NCI-H460 (cell line): Measurements from ENCODE around the gene CCDC73. TPM values are rescaled to one million over a fixed set of nuclear protein-coding genes. Genes with fewer than 3 reads are reported as not detected.
"Not testable (repeated sequence)": the region's sequence is repeated elsewhere in the genome, so short reads cannot be mapped to it uniquely, and the experiment has no call there.

ENCODE experiments used
- DNase-seq: peaks from one replicate; pipeline ENCODE4 v3.0.0-alpha.2; 2016; ENCODE audit warnings: low read depth; ENCODE audit errors: extremely low read depth
- total RNA-seq: library from RNA; depleted of rRNA; stranded (reverse); fragments of >200 nt; shearing (Covaris generic); gene quantifications from 2 replicates; pipeline ENCODE4 v1.2.3, GENCODE V29; 2014

CCDC73 gene
- total RNA-seq, 1 experiment from 2014 or later = not detected

DNA sequence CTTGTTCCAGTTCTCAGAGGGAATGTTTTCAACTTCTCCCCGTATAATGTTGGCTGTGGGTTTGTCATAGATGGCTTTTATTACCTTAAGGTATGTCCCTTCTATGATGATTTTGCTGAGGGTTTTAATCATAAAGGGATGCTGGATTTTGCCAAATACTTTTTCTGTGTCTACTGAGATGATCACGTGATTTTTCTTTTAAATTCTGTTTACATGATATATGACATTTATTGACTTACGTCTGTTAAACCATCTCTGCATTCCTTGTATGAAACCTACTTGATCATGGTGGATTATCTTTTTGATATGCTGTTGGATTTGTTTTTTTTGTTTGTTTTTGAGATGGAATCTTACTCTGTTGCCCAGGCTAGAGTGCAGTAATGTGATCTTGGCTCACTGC is 85.5 kb downstream of the CCDC73 start:
- DNase-seq = not testable (repeated sequence)

DNA sequence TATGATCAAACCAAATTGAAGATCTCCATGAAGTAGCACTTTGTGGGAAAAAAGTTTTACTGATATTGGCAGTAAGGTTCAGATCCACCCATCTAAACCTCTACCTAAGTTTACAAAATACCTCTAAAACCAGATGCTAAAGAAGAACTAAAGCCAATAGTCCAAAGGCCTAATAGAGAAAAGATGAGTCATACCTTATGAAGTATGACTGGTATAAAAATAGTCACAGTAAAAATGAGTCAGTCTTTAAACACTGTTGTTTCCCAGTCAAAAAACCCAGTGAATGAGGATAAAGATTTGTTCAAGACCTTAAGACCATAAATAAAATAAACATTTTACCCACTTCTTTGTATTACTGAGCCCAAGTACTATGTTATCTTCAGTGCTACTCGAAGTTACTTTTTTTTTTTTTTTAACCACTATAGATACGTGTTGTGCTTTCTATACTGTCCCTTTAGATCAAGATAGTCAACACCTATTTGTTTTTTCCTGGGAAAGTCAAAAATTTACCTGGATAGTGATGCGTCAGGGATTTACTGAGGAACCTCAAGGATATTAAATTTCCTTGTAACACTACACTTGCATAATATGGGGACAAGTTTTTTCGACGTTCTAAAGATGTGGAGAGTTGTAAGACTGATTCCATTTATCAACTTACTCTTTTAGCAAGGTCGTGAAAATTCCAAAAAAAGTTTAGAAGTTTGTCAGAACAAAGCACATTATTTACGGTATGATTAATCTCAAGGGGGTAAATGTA is 87.3 kb downstream of the CCDC73 start:
- DNase-seq = peak; percentile 27

DNA sequence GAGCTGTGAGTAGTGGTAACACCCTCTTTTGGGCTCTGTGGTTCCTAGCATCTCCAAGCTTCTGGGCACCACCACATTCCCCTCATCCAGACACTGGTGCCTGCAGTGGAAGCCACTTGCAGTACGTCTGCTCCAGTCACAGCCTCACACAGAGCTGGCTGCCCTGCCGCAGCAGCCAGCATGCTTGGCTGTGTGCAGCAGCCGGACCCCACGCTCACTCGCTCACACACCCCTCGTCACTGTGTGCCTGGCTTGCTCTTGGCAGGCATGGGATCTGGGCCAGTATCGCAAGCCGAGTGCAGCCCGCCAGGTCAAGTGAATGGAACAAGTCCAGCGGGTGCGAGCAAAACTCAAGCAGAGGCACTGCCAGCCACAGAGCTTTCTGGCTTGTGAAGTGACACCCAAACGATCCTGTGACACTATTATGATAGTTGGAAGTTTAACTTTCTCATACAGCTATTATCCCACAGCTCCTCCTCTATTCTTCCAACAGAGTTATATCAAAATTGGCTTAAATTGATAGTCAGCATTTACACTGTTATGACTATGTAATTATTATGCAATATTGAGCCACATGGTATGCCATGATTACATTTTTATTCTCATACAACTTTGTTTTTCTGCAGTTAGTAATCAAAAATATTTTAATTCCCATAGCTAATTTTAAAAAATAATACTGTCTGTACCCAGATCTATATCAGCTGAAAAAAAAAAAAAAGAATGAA is 89.0 kb downstream of the CCDC73 start:
- DNase-seq = no peak

DNA sequence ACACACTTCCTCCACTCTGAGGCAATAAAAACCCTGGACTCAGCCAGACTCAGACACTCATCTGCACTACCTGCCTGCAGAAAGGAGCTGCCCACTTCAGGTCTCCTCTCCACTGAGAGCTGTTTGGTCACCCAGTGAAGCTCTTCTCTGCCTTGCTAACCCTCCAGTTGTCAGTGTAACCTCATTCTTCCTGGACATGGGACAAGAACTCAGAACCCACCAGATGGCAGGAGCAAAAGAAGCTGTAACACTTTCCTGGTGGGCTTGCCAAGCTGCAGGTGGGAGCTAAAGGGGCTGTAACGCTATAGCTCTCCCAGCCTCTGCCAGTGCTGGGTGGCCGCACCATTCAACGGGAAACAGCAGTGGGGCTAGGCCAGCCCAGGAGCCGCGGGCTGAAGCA is 89.7 kb downstream of the CCDC73 start:
- DNase-seq = no peak

DNA sequence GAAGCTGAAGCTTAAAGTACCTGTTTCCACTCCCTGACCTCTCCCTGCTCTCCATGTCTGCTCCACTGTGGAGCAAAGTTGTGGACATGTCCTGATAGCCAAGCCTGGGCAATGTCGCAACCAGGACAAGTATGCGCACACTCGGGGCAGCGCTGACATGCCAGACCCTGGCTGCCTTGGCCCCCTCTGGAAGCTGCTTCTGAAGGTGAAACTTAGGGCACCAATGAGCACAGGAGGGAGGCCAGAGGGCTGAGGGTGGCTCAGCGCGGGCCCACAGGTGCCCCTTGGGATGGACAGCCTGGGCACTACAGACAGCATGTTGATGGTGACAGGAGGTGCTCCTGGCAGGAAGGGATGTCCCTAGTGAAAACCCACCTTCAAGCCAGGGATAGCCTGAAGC is 90.2 kb downstream of the CCDC73 start:
- no peak for DNase-seq

DNA sequence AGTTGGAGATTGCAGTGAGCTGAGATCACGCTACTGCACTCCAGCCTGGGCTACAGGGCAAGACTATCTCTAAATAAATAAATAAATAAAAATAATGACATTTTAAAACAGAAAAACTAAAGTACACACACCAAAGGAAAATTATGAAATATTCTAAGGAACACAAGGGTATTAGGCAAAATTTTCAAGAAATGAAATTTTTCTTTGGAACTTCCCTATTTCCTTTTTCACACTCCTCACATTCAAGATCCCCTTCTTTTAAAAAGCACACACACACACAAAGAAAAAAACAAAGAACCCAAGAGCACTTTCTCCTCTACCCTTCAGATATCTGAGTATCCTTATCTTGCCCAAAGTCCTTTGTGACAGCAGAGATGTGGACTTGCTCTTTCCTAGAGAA is 92.8 kb downstream of the CCDC73 start:
- DNase-seq = no peak

DNA sequence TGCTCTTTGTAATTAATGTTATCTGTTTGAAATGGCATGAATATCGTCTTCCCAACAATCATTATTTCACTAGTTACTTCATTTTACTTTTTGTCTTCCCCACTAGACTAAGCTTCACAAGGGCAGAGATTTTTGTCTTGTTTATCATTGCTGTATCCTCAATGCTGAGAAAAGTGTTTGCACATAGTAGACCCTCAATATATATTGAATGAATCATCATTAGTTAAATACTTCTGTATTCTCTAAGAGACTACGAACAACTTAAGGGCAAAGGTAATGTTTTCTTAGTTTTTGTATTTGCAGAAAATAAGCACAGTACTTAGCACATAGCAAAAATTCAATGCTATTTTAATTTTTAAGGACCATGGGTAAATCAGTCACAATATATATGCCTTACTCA is 95.9 kb downstream of the CCDC73 start:
- DNase-seq = no peak

DNA sequence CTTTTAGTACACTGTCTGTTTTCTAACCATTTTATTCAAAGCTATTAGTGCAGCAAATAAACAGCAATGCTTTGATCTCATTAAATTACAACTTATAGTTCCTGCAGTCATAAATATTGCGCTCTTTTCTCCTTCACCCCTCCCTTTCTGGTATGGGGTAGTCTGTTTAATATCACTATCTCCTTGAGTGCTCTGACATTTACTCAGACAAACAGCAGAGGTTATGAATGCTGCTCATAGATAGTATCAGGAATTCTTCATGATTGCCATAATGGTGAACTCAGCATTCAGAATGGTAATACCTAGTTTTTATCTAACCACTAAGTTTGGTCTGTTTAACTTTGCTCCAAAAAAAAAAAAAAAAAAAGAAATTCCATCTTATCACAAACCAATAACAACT is 123.4 kb downstream of the CCDC73 start:
- DNase-seq = no peak

DNA sequence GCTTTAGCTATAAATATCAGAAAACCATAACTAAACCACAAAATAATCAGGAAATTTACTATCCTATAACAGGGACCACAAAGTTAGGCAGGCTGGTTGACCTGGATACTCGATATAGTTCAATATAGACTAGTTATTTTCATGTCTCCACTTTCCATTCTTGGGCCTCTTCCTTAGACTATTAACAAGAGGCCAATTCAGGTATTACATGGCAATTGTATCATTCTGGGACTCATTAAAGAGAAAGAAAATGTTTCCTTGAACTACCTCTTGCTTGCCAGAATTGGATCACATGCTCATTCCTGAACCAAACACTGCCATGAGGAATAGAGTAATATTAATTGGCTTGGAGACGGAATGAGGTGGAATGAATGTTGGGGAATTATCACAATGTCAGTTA is 134.8 kb downstream of the CCDC73 start:
- no peak for DNase-seq

DNA sequence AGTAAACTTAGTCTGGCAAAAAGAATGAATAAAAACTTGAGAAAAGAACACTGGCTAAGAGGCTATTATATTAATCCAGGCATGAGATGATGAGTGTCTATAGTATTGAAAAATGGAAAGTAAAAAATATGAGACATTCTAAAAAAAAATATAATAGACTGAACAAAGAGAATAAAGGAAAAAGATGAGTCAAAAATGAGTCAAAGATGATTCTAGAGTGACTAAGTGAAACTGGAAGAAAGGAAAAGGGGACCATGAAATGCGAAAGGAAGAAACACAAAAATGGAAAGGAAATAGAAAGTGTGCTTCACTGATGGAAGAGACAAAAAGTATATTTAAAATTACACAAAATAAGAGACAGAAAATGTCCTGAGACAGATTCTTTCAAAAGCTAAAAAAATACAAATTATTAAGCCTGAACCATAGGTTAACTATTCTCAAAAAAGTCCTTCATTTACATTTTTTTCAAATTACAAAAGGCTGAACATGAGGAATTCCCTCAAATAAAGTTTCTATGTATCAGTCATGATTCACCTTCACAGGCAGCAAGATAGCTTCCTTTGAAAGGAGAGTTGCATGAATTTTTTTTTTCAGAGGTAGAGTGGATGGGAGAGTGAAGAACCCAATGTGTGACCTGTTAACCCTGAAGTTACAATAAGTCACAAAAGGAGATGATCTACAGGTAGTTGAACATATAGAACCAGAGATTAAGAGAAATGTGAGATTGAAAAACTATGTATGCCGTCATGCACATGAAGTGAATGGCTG is 135.6 kb downstream of the CCDC73 start:
- no peak for DNase-seq

DNA sequence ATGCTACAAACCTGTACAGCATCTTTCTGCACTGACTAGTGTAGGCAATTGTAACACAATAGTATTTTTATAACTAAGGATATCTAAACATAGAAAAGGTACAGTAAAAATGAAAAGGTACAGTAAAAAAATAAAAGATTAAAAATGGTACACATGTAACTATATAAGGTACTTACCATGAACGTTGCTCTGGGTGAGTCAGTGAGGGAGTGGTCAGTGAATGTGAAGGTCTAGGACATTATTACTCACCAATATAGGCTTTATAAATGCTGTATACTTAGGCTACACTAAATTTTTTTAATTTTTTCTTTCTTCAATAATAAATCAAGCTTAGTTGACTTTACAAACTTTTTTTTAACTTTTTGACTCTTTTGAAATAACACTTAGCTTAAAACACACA is 150.9 kb downstream of the CCDC73 start:
- DNase-seq = no peak

DNA sequence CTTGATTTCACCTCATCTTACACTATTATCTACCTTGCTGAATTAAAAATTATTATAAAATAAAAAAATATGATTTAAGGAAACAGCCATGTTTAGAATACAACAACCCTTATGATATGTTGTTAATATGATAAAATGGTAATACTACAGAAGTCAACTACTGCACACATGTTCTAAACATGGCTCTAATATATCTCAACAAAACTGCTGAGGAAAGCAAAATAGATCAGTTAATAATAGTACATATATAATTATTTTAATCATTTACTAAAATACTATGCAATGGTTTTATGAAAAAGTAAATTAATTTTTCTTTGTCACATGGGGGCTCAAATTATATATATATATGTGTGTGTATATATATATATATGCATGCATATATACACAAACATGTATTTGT is 153.1 kb downstream of the CCDC73 start:
- no peak for DNase-seq

DNA sequence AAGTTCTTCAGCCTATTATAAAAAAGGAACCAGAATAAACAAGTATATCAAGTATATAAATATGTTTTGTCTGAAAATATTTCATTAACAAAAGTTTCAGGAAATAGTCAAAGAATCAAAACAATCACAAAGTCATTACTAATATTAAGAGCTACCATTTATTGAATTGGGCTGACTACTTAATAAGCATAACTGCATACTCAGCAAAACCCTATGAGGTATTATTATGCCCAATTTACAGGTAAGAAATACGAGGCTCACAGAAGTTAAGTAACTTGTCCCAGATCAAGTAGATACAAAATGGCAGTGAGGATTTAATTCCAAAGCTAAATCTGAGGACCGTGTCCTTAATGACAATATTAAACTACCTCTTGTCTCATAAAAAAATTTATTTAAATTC is 158.6 kb downstream of the CCDC73 start:
- DNase-seq = no peak

DNA sequence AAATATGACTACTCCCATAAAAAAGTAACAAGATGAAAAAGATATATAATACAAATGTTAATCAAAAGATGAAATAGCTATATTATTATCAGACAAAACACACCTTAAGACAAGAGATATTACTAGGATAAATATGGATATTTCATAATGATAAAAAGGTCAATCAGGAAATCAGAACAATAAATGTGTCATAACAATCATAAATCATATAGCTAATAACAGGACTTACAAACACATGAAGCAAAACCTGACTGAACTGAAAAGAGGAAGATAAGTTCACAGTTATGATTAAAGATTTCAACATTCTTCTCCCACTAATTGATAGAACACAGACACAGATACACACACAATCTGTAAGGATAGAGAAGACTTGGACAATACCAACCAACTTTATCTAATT is 163.6 kb downstream of the CCDC73 start:
- no peak for DNase-seq

DNA sequence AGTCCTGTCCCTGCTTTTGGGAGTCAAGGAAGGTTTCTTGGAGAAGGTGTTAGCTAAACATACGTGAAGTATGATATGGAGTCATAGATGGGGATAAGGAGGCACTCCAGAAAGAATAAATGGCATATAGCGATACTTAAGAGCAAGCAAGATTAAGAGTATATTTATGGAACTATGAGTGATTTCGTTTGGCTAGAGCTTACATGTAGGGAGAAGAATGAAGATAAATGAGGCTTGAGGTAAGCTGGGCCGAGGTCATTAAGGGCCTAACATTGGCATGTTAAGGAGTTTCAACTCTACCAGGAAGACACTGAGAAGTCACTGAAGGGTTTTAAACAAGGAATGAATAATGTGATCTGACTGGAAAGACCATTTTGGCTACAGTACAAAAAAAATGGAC is 177.6 kb downstream of the CCDC73 start:
- DNase-seq = no peak

DNA sequence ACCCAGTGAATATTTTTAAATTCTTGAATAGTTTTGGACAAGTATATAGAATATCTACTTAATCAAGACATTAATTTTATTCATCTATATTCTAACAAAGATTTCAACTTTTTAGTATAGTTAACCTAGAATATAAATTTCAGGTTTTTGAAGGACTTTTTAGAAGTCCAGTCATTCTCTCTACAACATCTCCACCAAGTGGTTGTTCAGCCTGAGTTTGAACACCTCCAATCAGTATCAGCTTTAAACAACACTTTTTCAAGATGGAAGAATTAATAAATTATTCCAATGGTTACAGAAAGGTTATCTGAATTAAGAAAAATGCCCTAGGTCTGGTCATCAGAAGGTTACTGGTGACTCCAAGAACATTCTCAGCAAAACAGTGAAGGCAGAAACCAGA is 179.0 kb downstream of the CCDC73 start:
- no peak for DNase-seq

DNA sequence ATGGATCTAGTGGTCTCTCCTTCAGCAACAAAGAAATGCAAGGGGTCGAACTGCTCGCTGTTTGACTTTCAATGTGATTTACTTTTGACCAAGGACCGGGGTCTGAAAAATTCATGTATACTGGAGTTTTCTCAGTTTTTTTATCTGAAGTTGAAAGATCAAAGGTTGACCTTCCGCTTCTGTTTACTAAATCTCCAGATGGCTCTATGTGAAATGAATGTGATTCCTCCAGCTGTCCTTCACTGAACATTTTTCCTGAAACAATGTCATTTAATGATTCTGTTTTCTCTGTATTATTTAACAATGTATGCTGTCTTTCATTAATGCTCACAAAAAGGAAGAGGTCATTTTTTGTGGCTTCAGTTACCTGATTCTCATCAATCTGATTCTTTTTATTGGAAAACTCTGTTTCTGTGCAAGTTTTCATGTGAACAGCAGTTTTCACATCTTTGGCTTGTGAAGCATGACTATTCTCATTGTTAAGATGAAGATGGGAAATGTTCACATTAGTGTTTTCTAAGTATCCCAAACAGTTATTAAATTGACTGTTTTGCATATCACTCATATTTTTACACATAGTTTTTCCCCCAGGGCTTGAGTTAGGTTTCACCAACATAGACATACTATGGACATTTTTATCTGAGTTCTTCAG is 180.8 kb downstream of the CCDC73 start:
- no peak for DNase-seq

DNA sequence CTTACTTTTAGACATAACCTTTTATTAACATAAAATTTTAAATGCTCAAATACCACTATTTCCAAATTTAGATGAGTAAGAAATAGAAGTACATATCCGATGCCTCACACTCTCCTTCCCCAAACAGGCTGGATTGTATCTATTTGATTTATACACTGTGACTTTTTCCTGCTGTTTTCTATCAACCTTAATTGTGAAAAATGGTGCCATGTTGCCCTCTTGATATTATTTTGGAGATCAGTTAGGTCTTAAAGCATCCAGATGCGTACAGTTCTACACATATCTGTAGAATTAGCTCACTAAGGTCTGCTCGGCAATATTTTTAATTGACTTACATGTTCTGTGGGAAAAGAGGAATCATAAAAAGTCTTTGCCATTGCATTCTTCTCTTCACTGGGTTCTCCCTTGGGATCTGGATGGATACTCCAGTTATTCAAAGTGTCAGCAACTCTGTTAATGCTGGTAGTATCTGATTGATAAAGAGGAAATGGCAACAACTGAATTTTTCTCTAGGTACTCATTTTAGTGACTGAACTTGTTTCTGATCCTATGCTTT is 183.6 kb downstream of the CCDC73 start:
- DNase-seq = no peak

DNA sequence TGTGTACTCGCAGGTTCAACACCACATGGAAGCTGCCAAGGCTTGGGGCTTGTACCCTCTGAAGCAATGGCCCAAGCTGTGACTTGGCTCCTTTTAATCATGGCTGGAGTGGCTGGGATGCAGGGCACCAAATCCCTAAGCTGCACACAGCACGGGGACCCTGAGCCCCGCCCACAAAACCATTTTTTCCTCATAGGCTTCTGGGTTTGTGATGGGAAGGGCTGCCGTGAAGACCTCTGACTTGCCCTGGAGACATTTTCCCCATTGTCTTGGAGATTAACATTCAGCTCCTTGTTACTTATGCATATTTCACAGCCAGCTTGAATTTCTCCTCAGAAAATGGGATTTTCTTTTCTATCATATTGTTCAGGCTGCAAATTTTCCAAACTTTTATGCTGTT is 185.6 kb downstream of the CCDC73 start:
- DNase-seq = not testable (repeated sequence)

DNA sequence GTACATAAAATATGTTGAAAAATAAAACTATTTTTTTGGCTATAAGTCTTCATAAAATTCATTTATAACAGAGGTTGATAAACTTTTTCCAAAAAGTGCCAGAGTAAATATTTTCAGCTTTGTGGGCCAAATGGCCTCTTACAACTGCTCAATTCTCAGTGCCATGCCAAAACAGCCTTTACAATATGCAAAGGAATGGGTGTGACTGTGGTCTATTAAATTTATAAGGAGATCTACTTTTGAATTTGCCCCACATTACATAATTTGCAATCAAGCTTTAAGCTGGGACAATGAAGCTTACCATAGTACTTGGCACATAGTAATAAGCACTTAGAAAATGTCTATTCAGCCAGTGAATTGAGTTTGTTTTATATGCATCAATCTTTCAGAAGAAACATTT is 188.2 kb downstream of the CCDC73 start:
- no peak for DNase-seq
